Transverse colon (tissue), 4 donors: ENCODE data around the gene HLA-A. TPM values are rescaled to one million over a fixed set of nuclear protein-coding genes. Genes with fewer than 3 reads are reported as not detected.

Experiments
- DNase-seq: peaks from one replicate; pipeline ENCODE4 v3.0.0-alpha.2; 2019
- H3K27ac ChIP-seq, 4 donors: fragments of 200-600 bp; sonication (generic); 2 replicates each; pipeline ENCODE4 v1.5.1; 2016 to 2018; ENCODE audit warnings: inconsistent platforms in 4 of 4
- H3K27me3 ChIP-seq: fragments of 200-600 bp; sonication (generic); 2 replicates; pipeline ENCODE4 v1.5.1; 2017; ENCODE audit warnings: inconsistent platforms
- H3K36me3 ChIP-seq, 4 donors: fragments of 200-600 bp; sonication (generic); 2 replicates each; pipeline ENCODE4 v1.5.1; 2017 to 2019; ENCODE audit warnings: inconsistent platforms in 4 of 4
- H3K4me1 ChIP-seq, 4 donors: fragments of 200-600 bp; sonication (generic); 2 replicates each; pipeline ENCODE4 v1.5.1; 2017 to 2020; ENCODE audit warnings: inconsistent platforms in 4 of 4
- H3K4me3 ChIP-seq, 4 donors: fragments of 200-600 bp; sonication (generic); 1 replicate in 1 of 4; 2 replicates in 3 of 4; pipeline versions ENCODE4 v1.5.1 to v1.6.1; 2017 to 2019; ENCODE audit warnings: inconsistent platforms in 4 of 4
- H3K9me3 ChIP-seq, 2 donors: fragments of 200-600 bp; sonication (generic); 2 replicates each; pipeline ENCODE4 v1.5.1; 2017 to 2019; ENCODE audit warnings: inconsistent platforms in 2 of 2
- CTCF ChIP-seq, 5 experiments: fragments of 200-600 bp in 3 of 5; fragments of 450-650 bp in 2 of 5; sonication (generic) in 3 of 5; IDR thresholded peaks; 1 replicate in 2 of 5; 2 replicates in 3 of 5; pipeline ENCODE4 v1.5.1; 2016 to 2017; ENCODE audit warnings: antibody characterized with exemption in 5 of 5, inconsistent platforms in 3 of 5, mild to moderate bottlenecking in 2 of 5, moderate library complexity in 1 of 5
- EP300 ChIP-seq: sonication (generic); formaldehyde crosslinking; IDR thresholded peaks from one replicate; pipeline ENCODE4 v1.6.1; 2017; ENCODE audit warnings: antibody characterized with exemption, low read depth
- POLR2A ChIP-seq: fragments of 450-650 bp; IDR thresholded peaks from one replicate; pipeline ENCODE4 v1.6.1; 2016; ENCODE audit warnings: antibody characterized with exemption, mild to moderate bottlenecking, moderate library complexity
- POLR2AphosphoS5 ChIP-seq, 3 donors: sonication (generic); formaldehyde crosslinking; IDR thresholded peaks; one replicate each; pipeline ENCODE4 v1.6.1; 2016; ENCODE audit warnings: antibody characterized with exemption in 3 of 3
- WGBS, 2 donors: methylation state at CpG; one replicate each; pipeline ENCODE4 v1.1.5; 2018; ENCODE audit warnings: low coverage in 1 of 2; 5-methylcytosine and 5-hydroxymethylcytosine counted together
- in situ Hi-C, 4 donors: fragments of 200-750 bp; cut with MboI; loops; one replicate each; pipeline versions ENCODE4 v1.15.0 to v1.15.1; 2017; ENCODE audit warnings: low sequenced_read_pairs in 3 of 4, low pct_ligation_motif_present in 1 of 4, low pct_unique_long_range_greater_than_20kb in 1 of 4
- intact Hi-C: fragments of 100-400 bp; cut with DNase I; formaldehyde crosslinking; loops from one replicate; pipeline ENCODE4 v1.15.1; 2023; ENCODE audit warnings: low total_unique reads
- total RNA-seq, 4 donors: library from RNA; depleted of rRNA; stranded (reverse); fragments of >200 nt; gene quantifications; one replicate each; pipeline ENCODE4 v1.1.0, GENCODE V29; 2016

Gene HLA-A
- total RNA-seq, 4 donors from 2014 or later = 733 to 1,932 (median 1,470) TPM

DNA sequence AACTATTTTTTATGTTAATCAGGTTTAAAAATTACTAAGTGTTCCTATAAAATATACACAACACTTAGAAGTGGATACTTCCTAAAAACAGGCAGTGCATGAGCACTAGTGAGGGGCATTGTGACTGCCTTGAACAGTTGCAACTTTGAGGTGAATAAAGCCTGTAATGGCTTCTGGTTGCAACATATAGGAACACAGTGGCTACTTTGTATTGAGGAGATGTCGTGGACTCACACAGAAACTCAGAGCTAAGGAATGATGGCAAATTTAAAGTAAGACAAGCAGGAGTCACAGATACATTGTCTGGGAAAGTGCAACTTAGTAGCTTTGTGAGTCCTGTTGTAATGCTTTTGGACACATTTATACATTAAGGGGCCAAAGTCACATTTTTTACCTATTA is 861 bp upstream of the HLA-A start:
- H3K4me3 ChIP-seq = peak overlapping the region in 2 of 4 donors; percentile 66 to 78
- in situ Hi-C loops = no loop called here
- H3K27me3 ChIP-seq = no peaks in the 10 kb centered on the region
- H3K27ac ChIP-seq = peak overlapping the region; percentile 83 to 95 (median 94)
- no peaks in the 10 kb centered on the region for H3K36me3 ChIP-seq
- H3K4me1 ChIP-seq = peaks cover 0 to 25% (median 5%) of the 10 kb centered on the region in 4 donors
- TF ChIP-seq CTCF (IDR thresholded peaks at IDR 0.05) = no peak
- no peak for TF ChIP-seq POLR2A
- no peak for TF ChIP-seq POLR2AphosphoS5 (IDR thresholded peaks at IDR 0.05)
- no peak for TF ChIP-seq EP300
- 7% methylated on average over 1 of the region's 1 CpG; no CpG with 5 or more reads in 1 of the 2 donors for WGBS, 2 donors
- no peak for DNase-seq
- intact Hi-C loops = loop anchor here (2.0 kb wide), 1 partner anchor 27 kb away; no protein-coding TSS in a partner anchor
- no peaks in the 10 kb centered on the region for H3K9me3 ChIP-seq

- in situ Hi-C loops (no loop called here), intact Hi-C loops (loop anchor here (2.0 kb wide), 2 partner anchors 27 to 35 kb away; no protein-coding TSS in a partner anchor)
- WGBS, 2 donors = 1 to 13% methylated on average over 1 to 5 of the region's 5 CpGs
- no peaks in the 10 kb centered on the region for H3K36me3 ChIP-seq
- TF ChIP-seq POLR2AphosphoS5 (IDR thresholded peaks at IDR 0.05) (no peak), POLR2A (no peak), CTCF (IDR thresholded peaks at IDR 0.05) (no peak), EP300 (no peak)
- H3K4me3 ChIP-seq = peak overlapping the region; percentile 24 to 78 (median 56)
- no peak for DNase-seq
- no peaks in the 10 kb centered on the region for H3K9me3 ChIP-seq
- H3K27ac ChIP-seq = peak overlapping the region; percentile 83 to 95 (median 94)
- peaks cover 0 to 25% (median 5%) of the 10 kb centered on the region in 4 donors for H3K4me1 ChIP-seq
- no peaks in the 10 kb centered on the region for H3K27me3 ChIP-seq
Observed at GRCh38 chr6:29941916-29942274, 437 bp upstream of the HLA-A start.

GRCh38 chr6:29943053-29943966 is 978 bp downstream of the HLA-A start:
- Histone ChIP-seq H3K9me3 (no peaks in the 10 kb centered on the region), H3K27ac (peak overlapping the region; percentile 83 to 95 (median 94)), H3K4me1 (peaks cover 0 to 25% (median 5%) of the 10 kb centered on the region in 4 donors), H3K27me3 (no peaks in the 10 kb centered on the region), H3K4me3 (peak overlapping the region; percentile 46 to 79 (median 72)), H3K36me3 (no peaks in the 10 kb centered on the region)
- intact Hi-C loops = loop anchor here (2.0 kb wide), 1 partner anchor 33 kb away; no protein-coding TSS in a partner anchor
- TF ChIP-seq POLR2A (no peak), EP300 (no peak)
- peak; percentile 49 for DNase-seq
- 15% methylated on average over 42 of the region's 58 CpGs; no CpG with 5 or more reads in 1 of the 2 donors for WGBS, 2 donors
- in situ Hi-C loops = no loop called here

- no peak for DNase-seq
- H3K4me1 ChIP-seq = peaks cover 0 to 25% (median 5%) of the 10 kb centered on the region in 4 donors
- TF ChIP-seq POLR2AphosphoS5 (IDR thresholded peaks at IDR 0.05) (no peak), POLR2A (no peak), CTCF (IDR thresholded peaks at IDR 0.05) (no peak), EP300 (no peak)
- in situ Hi-C loops = no loop called here
- intact Hi-C loops = no loop called here
- WGBS, 2 donors = 55 to 57% methylated on average over 2 to 4 of the region's 4 CpGs
- H3K27ac ChIP-seq = no peak overlapping the region
- no peak overlapping the region for H3K4me3 ChIP-seq
- H3K9me3 ChIP-seq = no peaks in the 10 kb centered on the region
- H3K27me3 ChIP-seq = no peaks in the 10 kb centered on the region
- no peaks in the 10 kb centered on the region for H3K36me3 ChIP-seq
Observed at GRCh38 chr6:29945281-29945820, 3.0 kb downstream of the HLA-A start.
